Panc1 (cell line): ENCODE data around the gene EIF4E1B. TPM values are rescaled to one million over a fixed set of nuclear protein-coding genes. Genes with fewer than 3 reads are reported as not detected.

Experiments used
- ATAC-seq: fragments of 200-7000 bp; cut with Tn5 transposase; 2 replicates; pipeline ENCODE4 v1.9.1; 2020; ENCODE audit warnings: mild to moderate bottlenecking, moderate library complexity
- BruUV-seq: library from RNA; stranded (reverse); fragments of 400-500 nt; replicated peaks from 2 replicates; lab custom pipeline; 2021; lab: Mats Ljungman, UMichigan
- CTCF ChIA-PET: fragments of 300-600 bp; sonication (Branson Sonifier 250); formaldehyde crosslinking; loops from one replicate; lab custom pipeline; 2022; ENCODE audit warnings: antibody characterized with exemption; lab: Charles Lee
- POLR2A ChIA-PET: fragments of 300-600 bp; sonication (Branson Sonifier 250); formaldehyde crosslinking; loops from one replicate; lab custom pipeline; 2022; ENCODE audit warnings: antibody characterized with exemption; lab: Charles Lee
- DNase-seq: peaks from one replicate; pipeline ENCODE4 v3.0.0-alpha.2; 2010; ENCODE audit warnings: low read depth, low spot score
- H3K27ac ChIP-seq: 2 replicates; pipeline ENCODE4 v1.5.1; 2011; ENCODE audit warnings: mild to moderate bottlenecking, low read length, inconsistent platforms
- H3K27me3 ChIP-seq: fragments of 200-500 bp; sonication (Bioruptor generic); 2 replicates; pipeline ENCODE4 v1.6.0; 2014; ENCODE audit warnings: low read length, inconsistent platforms; ENCODE audit not compliant: control insufficient read depth, insufficient read depth
- H3K36me3 ChIP-seq: fragments of 200-500 bp; sonication (Bioruptor generic); 2 replicates; pipeline ENCODE4 v1.5.1; 2014; ENCODE audit warnings: inconsistent platforms, mild to moderate bottlenecking, low read length, moderate library complexity; ENCODE audit not compliant: control insufficient read depth, insufficient read depth
- H3K4me1 ChIP-seq: 2 replicates; pipeline ENCODE4 v1.5.1; 2011; ENCODE audit warnings: inconsistent platforms, mild to moderate bottlenecking, low read length, moderate library complexity; ENCODE audit not compliant: control insufficient read depth, insufficient read depth
- H3K4me3 ChIP-seq, 2 experiments: 2 replicates each; pipeline ENCODE4 v1.5.1; 2011 to 2012; ENCODE audit warnings: low read depth in 2 of 2, low read length in 2 of 2, mild to moderate bottlenecking in 2 of 2, inconsistent platforms in 1 of 2, moderate library complexity in 1 of 2
- H3K9me3 ChIP-seq: fragments of 200-500 bp; sonication (Bioruptor generic); 2 replicates; pipeline ENCODE4 v1.5.1; 2014; ENCODE audit warnings: low read depth, mild to moderate bottlenecking, inconsistent platforms, low read length, moderate library complexity; ENCODE audit not compliant: control insufficient read depth, insufficient read depth
- POLR2AphosphoS5 ChIP-seq: IDR thresholded peaks from 2 replicates; pipeline ENCODE4 v1.6.1; 2012; ENCODE audit warnings: mild to moderate bottlenecking, low read depth, low read length, moderate library complexity
- SIN3A ChIP-seq: IDR thresholded peaks from 2 replicates; pipeline ENCODE4 v1.6.1; 2012; ENCODE audit warnings: low read depth, mild to moderate bottlenecking, low read length, moderate library complexity, borderline replicate concordance; ENCODE audit not compliant: insufficient read depth
- TCF7L2 ChIP-seq: IDR thresholded peaks from 2 replicates; pipeline ENCODE4 v1.6.1; 2011; ENCODE audit warnings: mild to moderate bottlenecking, low read depth, low read length, inconsistent platforms
- in situ Hi-C: cut with HindIII; loops from 2 replicates; pipeline ENCODE4 v1.10.0; 2016; ENCODE audit warnings: low sequenced_read_pairs, low pct_unique_long_range_greater_than_20kb
- intact Hi-C: fragments of 100-400 bp; cut with micrococcal nuclease; formaldehyde crosslinking; loops from one replicate; pipeline ENCODE4 v1.10.0; 2022; ENCODE audit not compliant: unreplicated experiment
- total RNA-seq: library from RNA; stranded (reverse); gene quantifications from one replicate; pipeline ENCODE4 v1.2.1, GENCODE V29; 2021; ENCODE audit not compliant: unreplicated experiment
- TF ChIP-seq, protein P1 (sequence below), 2 experiments: IDR thresholded peaks; 2 replicates each; pipeline ENCODE4 v1.6.1; 2011 to 2012; ENCODE audit warnings: low read depth in 2 of 2, control low read depth in 1 of 2, low read length in 1 of 2, mild to moderate bottlenecking in 1 of 2, moderate library complexity in 1 of 2; ENCODE audit not compliant: insufficient read depth in 1 of 2
- TF ChIP-seq, protein P2 (sequence below): fragments of 450-650 bp; IDR thresholded peaks from 2 replicates; pipeline ENCODE4 v1.5.1; 2017; ENCODE audit warnings: mild to moderate bottlenecking

EIF4E1B gene
- total RNA-seq, 1 experiment from 2014 or later = not detected

DNA sequence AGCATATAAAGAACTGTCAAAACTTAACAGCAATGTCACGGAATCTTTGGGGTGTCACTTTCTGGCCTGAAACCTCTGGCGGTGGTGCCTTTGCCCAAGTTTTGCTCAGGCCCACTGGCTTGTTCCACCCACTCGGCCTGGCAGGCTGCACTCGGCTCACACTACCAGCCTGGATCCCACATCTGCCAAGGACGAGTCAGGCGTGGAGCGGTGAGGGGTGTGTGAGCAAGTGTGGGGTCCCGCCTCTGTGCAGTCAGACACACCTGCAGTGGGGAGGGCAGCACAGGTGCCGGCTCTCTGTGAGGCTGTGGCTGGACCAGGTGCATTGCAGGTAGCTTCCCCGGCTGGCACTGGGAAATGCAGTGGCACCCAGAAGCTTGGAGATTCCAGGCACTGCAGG lies 56.8 kb downstream of the EIF4E1B start:
- ChIA-PET POLR2A (interaction anchor here (0.5 to 0.6 kb wide), 2 partner anchors 12 to 27 kb away, joined by 3 read pairs; no protein-coding TSS in a partner anchor), CTCF (no interaction called here)
- DNase-seq = no peak
- no TSS peak for BruUV-seq
- Histone ChIP-seq H3K4me1 (no peaks in the 10 kb centered on the region), H3K27me3 (peaks cover 18% of the 10 kb centered on the region), H3K9me3 (no peaks in the 10 kb centered on the region), H3K4me3 (no peak overlapping the region), H3K36me3 (no peaks in the 10 kb centered on the region), H3K27ac (no peak overlapping the region)
- in situ Hi-C loops = no loop called here
- intact Hi-C loops = no loop called here
- no peak for TF ChIP-seq SIN3A
- TF ChIP-seq, protein P1, sequence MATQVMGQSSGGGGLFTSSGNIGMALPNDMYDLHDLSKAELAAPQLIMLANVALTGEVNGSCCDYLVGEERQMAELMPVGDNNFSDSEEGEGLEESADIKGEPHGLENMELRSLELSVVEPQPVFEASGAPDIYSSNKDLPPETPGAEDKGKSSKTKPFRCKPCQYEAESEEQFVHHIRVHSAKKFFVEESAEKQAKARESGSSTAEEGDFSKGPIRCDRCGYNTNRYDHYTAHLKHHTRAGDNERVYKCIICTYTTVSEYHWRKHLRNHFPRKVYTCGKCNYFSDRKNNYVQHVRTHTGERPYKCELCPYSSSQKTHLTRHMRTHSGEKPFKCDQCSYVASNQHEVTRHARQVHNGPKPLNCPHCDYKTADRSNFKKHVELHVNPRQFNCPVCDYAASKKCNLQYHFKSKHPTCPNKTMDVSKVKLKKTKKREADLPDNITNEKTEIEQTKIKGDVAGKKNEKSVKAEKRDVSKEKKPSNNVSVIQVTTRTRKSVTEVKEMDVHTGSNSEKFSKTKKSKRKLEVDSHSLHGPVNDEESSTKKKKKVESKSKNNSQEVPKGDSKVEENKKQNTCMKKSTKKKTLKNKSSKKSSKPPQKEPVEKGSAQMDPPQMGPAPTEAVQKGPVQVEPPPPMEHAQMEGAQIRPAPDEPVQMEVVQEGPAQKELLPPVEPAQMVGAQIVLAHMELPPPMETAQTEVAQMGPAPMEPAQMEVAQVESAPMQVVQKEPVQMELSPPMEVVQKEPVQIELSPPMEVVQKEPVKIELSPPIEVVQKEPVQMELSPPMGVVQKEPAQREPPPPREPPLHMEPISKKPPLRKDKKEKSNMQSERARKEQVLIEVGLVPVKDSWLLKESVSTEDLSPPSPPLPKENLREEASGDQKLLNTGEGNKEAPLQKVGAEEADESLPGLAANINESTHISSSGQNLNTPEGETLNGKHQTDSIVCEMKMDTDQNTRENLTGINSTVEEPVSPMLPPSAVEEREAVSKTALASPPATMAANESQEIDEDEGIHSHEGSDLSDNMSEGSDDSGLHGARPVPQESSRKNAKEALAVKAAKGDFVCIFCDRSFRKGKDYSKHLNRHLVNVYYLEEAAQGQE (IDR thresholded peaks at IDR 0.05; ENCODE audit: insufficient read depth in 1 of 2, low read depth in 2 of 2, low read length in 1 of 2) = no peak
- no peak for TF ChIP-seq TCF7L2
- no peak for TF ChIP-seq POLR2AphosphoS5
- TF ChIP-seq, protein P2, sequence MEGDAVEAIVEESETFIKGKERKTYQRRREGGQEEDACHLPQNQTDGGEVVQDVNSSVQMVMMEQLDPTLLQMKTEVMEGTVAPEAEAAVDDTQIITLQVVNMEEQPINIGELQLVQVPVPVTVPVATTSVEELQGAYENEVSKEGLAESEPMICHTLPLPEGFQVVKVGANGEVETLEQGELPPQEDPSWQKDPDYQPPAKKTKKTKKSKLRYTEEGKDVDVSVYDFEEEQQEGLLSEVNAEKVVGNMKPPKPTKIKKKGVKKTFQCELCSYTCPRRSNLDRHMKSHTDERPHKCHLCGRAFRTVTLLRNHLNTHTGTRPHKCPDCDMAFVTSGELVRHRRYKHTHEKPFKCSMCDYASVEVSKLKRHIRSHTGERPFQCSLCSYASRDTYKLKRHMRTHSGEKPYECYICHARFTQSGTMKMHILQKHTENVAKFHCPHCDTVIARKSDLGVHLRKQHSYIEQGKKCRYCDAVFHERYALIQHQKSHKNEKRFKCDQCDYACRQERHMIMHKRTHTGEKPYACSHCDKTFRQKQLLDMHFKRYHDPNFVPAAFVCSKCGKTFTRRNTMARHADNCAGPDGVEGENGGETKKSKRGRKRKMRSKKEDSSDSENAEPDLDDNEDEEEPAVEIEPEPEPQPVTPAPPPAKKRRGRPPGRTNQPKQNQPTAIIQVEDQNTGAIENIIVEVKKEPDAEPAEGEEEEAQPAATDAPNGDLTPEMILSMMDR = no peak
- no peak for ATAC-seq

DNA sequence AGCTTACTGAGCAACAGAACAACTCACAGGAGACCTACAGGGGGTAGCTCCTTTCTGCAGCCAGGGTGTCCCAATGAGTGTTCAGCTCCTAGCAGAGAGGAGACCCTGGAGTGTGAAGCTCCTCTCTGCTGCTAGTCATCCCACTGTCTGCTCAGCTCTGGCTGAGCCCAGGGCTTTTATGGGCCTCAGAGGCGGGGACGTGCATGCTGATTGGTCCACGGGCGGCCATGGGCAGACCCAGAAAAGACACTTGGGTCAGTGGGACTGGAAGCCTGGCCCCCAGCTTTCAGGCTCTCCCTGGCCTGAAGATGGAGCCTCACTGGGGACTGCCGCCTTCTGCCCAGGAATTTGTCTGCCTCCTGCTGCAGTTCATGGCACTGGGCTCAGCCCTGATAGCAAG lies 57.4 kb downstream of the EIF4E1B start:
- Histone ChIP-seq H3K4me1 (no peaks in the 10 kb centered on the region; the same call in 1 of the 2 replicates), H3K4me3 (no peak overlapping the region), H3K27me3 (peaks cover 16% of the 10 kb centered on the region), H3K27ac (no peak overlapping the region), H3K36me3 (no peaks in the 10 kb centered on the region), H3K9me3 (no peaks in the 10 kb centered on the region)
- intact Hi-C loops (no loop called here), in situ Hi-C loops (no loop called here)
- BruUV-seq = no TSS peak
- TF ChIP-seq, protein P1 (IDR thresholded peaks at IDR 0.05; ENCODE audit: insufficient read depth in 1 of 2, low read depth in 2 of 2, low read length in 1 of 2) = no peak
- DNase-seq (no peak), ATAC-seq (no peak)
- ChIA-PET CTCF (no interaction called here), POLR2A (interaction anchor here (0.5 kb wide), 1 partner anchor 28 kb away, joined by 3 read pairs; no protein-coding TSS in a partner anchor)
